ENCODE results near the gene SOX30.

GRCh38 chr5:157679801-157680200 is 27.6 kb upstream of the SOX30 start:
- TF ChIP-seq CTCF (IDR thresholded peaks at IDR 0.05) (no peak), POLR2A (IDR thresholded peaks at IDR 0.05) (no peak), POLR2AphosphoS5 (IDR thresholded peaks at IDR 0.05; ENCODE audit: insufficient read depth in 1 of 2, low read depth in 1 of 2) (no peak)

Measured in vagina (tissue), 2 donors.